Measurements from ENCODE around the gene GPATCH3. TPM values are rescaled to one million over a fixed set of nuclear protein-coding genes. Genes with fewer than 3 reads are reported as not detected.
"Not testable (repeated sequence)": the region's sequence is repeated elsewhere in the genome, so short reads cannot be mapped to it uniquely, and the experiment has no call there.

Gene GPATCH3
- total and polyA plus RNA-seq, 8 donors: 10.0 to 17.1 (median 14.4) TPM

- no peak for ATAC-seq
- peaks cover 0 to 74% of the 10 kb centered on the region in 2 donors for H3K36me3 ChIP-seq
Measured at GRCh38 chr1:26887125-26887524, 13.1 kb downstream of the GPATCH3 start.

GRCh38 chr1:26882696-26883463, 17.4 kb downstream of the GPATCH3 start:
- Histone ChIP-seq H3K9me3 (no peaks in the 10 kb centered on the region), H3K27me3 (no peaks in the 10 kb centered on the region), H3K4me3 (no peak overlapping the region), H3K27ac (no peak overlapping the region), H3K4me1 (no peaks in the 10 kb centered on the region), H3K36me3 (peaks cover 0 to 99% of the 10 kb centered on the region in 2 donors)
- intact Hi-C loops (cut with DNase I): loop anchor here in 1 of 2 donors (10.0 kb wide), 1 partner anchor 278 kb away; no protein-coding TSS in a partner anchor
- ATAC-seq (no peak), DNase-seq (no peak)
- no peak for TF ChIP-seq CTCF (IDR thresholded peaks at IDR 0.05)

More at GRCh38 chr1:26887125-26887524, 13.1 kb downstream of the GPATCH3 start:
- intact Hi-C loops (cut with DNase I): loop anchor here in 1 of 2 donors (10.0 kb wide), 1 partner anchor 282 kb away; no protein-coding TSS in a partner anchor
- DNase-seq: peak in 1 of 4 donors; percentile 19
- TF ChIP-seq CTCF (IDR thresholded peaks at IDR 0.05): peak; percentile 28 to 37
- Histone ChIP-seq H3K9me3 (no peaks in the 10 kb centered on the region), H3K4me3 (no peak overlapping the region), H3K27me3 (no peaks in the 10 kb centered on the region), H3K27ac (no peak overlapping the region), H3K4me1 (peaks cover 9 to 21% of the 10 kb centered on the region in 2 donors)

DNA sequence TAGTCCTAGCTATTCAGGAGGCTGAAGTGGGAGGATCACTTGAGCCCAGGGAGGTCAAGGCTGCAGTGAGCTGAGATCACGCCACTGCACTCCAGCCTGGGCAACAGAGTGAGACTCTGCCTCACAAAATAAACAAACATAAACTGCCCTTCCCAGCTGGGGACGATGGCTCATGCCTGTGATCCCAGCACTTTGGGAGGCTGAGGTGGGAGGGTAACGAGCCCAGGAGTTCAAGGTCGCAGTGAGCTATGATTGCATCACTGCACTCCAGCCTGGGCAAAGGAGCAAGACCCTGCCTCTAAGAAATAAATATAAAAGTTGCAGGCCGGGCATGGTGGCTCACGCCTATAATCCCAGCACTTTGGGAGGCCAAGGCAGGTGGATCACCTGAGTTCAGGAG, 18.7 kb downstream of the GPATCH3 start:
- intact Hi-C loops (cut with DNase I): loop anchor here in 1 of 2 donors (10.0 kb wide), 1 partner anchor 277 kb away; no protein-coding TSS in a partner anchor
- peaks cover 0 to 97% of the 10 kb centered on the region in 2 donors for H3K36me3 ChIP-seq
- DNase-seq, H3K27ac ChIP-seq, H3K4me3 ChIP-seq, H3K9me3 ChIP-seq, ATAC-seq, H3K4me1 ChIP-seq, H3K27me3 ChIP-seq: not testable (repeated sequence)

DNA sequence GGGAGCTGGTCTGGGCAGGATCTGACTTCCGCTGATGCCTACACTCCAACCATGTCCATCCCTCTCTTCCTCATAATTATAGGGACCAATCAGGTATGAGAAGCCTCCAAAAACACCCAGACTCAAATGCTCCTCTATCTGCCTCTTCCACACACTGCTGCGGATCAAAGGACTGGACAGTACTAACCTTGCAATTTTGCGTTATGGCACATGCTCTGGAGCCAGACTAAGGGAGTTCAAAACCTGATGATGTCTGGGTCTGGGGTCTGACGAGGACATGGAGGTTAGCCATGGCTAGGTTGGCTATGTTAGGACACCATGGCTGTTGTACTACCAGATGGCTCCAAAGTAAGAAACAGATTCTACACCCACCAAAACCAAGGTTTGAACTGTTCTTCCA, 20.5 kb downstream of the GPATCH3 start:
- ATAC-seq (no peak), DNase-seq (no peak)
- peaks cover 0 to 88% of the 10 kb centered on the region in 2 donors for H3K36me3 ChIP-seq
- H3K9me3 ChIP-seq: no peaks in the 10 kb centered on the region
- no peak overlapping the region for H3K4me3 ChIP-seq
- no peaks in the 10 kb centered on the region for H3K27me3 ChIP-seq
- no peak for TF ChIP-seq CTCF (IDR thresholded peaks at IDR 0.05)
- H3K4me1 ChIP-seq: peaks cover 0 to 3% of the 10 kb centered on the region in 2 donors
- intact Hi-C loops (cut with DNase I): loop anchor here in 1 of 2 donors (10.0 kb wide), 1 partner anchor 275 kb away; no protein-coding TSS in a partner anchor
- H3K27ac ChIP-seq: no peak overlapping the region

DNA sequence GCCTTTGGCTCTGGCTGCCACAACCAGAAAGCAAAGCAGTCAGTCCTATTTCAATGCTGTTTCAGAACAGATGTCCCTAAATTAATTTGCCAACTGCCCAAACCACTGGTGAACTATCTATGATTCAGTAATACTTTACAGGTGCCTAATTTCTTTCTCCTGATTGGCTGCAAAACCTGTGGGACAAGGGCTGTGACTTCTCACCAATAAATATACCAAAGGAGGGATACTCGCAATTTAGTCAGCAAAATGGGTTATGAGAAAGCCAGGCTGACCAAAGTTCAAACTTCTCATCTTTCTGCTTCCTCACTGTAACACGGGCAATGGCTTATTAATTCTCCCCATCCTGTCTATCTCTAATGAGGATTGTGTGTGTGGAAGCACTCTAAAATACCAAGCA, 22.9 kb downstream of the GPATCH3 start:
- Histone ChIP-seq H3K4me3 (no peak overlapping the region), H3K27ac (no peak overlapping the region), H3K9me3 (no peaks in the 10 kb centered on the region), H3K4me1 (peaks cover 0 to 3% of the 10 kb centered on the region in 2 donors), H3K36me3 (peaks cover 0 to 70% of the 10 kb centered on the region in 2 donors), H3K27me3 (no peaks in the 10 kb centered on the region)
- ATAC-seq: no peak
- no peak for TF ChIP-seq CTCF (IDR thresholded peaks at IDR 0.05)
- intact Hi-C loops (cut with DNase I): no loop called here
- DNase-seq: no peak

Data from left lung (tissue), 10 donors.